Right hindlimb (tissue), 1 donor: ENCODE data around the gene POT1.

Experiments
- DNase-seq: peaks from one replicate; pipeline ENCODE4 v3.0.0-alpha.2; 2018

Gene POT1

DNA sequence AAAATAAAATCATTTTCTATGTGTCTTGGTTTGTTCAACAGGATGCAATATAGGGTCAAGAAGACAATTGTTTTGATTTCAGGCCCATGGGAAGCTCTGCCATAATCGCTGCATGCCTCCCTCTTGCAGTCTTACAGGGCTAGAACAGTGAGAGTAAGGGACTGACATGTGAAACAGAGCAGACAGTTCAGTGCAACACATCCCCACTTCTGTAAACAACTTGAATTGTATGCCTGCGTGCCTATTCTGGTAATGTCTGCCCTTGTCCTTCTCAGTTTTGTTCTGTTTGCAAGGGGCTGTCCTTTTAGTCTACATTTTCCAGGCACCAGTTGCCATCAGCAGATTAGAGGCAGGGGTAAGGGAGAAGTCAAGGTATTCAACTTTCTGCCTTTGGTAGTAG is 129.2 kb downstream of the POT1 start:
- no peak for DNase-seq

DNA sequence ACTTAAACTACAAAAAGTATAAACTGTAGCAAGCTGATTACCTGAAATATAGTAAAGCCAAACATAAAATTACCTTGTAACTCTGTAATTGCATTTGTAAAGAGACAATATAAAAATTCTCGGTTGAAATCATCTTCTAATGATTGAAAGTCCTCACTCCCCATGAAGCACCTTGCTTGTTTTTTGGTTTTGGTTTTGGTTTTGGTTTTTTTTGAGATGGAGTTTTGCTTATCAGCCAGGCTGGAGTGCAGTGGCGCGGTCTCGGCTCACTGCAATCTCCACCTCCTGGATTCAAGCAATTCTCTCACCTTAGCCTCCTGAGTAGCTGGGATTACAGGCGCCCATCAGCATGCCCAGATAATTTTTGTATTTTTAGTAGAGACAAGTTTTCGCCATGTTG is 130.2 kb downstream of the POT1 start:
- DNase-seq = no peak

DNA sequence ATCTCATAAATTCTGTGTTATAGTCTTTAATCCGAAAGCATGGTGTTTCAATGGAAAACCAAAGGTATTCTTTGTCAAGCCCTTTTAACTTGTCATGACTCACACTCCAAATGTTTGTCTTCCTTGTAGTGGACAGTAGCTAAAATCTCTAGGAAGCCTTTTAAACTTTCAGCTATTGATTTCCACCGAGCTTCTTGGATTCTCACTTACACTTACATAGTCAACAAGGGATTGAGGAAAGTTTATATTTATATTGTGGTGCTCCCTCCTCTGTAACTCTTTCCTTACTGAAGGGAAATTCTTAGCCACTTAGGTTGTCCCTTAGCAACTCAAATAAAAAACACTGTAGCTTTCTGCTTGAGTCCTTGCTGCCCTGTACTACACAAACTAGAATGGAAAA is 132.9 kb downstream of the POT1 start:
- no peak for DNase-seq

DNA sequence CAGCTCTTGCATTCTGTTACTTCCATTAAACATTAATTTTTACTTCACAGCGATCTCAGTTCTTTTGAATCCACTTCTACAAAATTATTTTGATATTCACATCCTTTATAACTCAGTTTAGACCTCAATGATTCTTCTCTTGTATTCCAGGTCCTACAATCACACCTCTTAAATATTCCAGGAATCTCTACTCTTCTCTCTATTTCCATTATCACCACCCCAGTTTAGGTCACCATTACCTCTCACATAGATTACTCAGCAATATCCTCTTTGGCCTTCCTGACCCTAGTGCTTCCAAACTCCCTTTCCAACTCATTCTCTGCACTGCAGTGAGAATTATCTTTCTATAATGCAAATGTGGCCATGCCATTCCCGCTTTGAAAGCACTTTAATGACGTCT is 136.9 kb downstream of the POT1 start:
- no peak for DNase-seq

DNA sequence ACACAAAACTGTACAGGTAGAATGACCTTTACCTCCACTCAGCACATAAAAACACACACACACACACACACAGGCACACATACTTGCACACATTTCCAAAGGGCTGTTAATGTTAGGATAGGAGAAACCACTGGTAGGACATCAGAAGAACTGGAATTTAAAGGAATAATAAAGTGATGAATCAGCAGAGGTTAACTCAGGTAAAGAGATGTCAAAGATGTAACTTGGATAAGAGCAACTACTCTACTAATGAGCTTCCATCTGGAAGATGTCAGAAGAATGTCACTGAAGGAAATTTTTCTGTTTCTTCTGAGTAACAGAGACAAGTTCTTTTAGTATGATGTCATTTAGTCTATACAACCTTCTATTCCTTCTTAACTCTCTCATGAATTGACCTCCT is 137.6 kb downstream of the POT1 start:
- no peak for DNase-seq

DNA sequence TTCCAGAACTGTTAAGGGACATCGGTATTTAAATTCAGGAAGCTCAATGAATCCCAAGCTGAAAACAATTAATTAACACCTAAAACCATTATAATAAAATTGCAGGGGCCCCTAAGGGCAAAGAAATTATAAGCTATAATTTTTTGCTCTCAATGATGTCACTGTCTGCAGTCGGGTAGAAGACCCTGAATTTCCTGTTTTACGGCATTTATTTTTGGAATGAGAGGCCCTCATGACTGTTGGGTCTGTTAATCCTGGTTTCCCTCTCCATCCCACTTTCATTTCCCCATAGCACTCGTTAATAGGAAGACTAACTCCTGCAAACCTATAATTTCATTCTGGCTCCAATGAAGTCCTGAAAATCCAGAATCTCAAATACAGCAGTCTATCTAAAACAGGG is 138.2 kb downstream of the POT1 start:
- no peak for DNase-seq

DNA sequence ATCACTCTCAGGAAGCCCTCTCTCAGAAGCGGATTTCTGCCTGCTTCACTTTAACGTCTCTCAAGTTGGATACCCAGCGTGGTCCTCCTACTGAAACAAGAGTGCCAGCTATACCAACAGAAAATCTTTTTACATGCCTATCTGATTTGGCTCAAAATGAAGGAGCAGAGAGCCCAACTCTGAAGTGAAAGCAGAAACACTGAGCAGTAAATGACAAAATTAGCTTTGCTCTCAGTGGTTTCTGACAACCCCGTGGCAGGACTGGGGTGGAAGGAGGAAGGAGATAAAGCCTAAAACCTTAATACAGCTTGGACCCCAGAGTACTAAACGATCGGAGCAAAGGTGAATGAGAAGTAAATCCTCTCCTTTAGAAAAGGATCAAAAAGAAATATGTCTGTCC is 139.0 kb downstream of the POT1 start:
- no peak for DNase-seq

DNA sequence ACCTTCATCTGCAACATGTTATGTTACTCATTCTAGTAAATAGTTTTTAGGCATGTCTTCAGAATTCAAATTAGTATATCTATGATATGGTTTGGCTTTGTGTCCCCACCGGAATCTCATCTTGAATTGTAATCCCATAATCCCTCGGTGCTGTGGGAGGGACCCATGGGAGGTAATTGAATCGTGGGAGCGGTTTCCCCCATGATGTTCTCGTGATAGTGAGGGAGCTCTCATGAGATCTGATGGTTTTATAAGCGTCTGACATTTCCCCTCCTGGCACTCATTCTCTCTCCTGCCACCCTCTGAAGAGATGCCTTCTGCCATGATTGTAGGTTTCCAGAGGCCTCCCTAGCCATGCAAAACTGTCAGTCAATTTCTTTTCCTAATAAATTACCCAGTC is 143.6 kb downstream of the POT1 start:
- DNase-seq = no peak

DNA sequence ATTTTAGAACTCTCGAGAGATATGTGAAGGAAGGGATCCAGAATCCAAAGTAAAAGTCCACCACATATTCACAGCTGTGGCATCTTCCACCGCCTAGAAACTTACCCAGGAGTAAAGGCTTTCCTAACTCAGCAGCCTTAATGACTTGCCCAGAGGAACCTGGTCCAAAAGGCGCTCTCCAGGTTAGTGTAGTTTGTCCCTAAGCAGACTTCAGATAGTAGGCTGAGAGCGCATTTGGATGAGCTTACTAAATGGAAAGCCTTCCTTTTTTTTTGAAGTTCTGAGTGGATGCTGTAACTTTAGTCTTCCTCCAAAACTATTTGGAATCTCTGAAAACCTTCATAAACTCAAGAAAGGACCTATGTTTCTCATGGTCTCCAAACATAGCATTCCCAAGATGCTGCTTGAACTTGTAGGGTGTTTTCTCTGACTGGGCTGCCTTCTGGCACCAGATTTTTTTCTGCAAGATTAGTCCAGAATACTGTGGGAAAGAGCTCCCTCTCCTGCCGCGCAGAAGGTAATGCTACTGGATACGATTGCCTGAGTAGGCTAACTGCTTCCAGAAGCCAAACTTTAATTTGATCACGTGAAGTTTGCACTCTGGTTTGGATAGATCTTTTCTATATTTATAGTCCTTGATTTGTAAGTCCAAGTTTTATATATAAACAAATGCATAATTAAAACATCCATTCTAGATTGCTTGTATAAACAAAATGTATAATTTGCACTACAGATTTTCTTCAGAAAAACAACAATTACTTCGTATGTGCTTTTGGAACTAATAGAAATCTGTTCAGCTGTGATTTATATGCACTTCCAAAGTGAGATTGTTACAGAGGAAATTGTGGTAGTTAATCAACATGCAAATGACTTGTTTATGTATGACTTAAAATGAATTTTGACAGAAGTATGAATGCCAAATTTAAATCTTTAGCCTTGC is 144.5 kb downstream of the POT1 start:
- peak; percentile 53 for DNase-seq

DNA sequence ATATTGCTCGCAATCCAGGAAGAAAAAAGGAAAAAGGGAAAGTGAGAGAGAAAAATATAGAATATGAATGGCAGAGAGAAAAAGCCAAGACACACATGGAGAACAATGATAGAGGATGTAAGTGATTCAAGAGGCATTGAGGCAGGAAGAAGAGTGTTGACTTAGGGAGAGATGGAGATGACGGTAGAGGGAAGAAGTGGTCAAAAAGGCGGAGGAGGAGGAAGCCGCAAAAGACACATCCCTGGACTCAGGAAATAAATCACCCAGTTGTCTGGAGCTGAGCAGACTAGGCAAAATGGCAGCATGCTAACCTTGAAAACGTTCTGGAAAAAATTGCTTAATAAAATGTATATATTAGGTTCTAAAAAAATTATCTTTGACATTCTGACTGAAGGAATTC is 146.4 kb downstream of the POT1 start:
- no peak for DNase-seq

DNA sequence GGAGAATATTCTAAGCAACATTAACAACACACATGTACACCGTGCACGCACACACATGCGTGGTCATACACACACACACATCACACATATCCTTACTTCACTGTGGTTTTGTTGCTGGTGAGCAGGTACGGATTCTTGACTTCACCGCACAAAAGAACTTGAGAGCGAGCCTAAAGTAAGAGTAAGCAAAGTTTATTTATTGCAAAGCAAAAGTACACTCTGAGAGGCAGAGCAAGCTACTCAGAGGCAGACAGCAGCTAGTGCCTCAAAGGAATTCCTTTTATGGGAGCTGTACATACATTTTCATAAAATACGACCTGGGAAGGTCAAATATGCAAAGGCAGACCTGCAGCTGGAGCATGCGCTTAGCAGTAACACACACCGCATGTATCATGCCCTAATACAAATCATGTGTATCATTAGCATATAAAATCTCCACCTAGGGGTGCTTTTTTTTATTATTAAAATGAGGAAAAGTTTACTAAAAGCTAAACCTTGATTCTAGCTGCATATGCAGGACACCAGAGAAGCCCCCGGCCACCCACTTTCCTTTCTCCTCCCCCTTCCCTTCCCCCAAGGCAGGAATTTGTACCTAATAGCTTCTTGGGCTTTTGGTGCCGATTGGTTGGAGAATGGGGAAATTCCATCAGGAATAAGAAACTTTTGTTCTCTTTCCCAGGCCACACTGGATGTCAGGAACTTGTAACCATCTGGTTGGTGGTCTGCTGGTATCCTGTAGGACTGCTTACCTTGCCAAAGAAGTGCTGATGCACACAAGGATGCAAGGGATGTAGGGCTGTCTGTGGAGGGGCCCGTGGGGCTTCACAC is 147.5 kb downstream of the POT1 start:
- no peak for DNase-seq

DNA sequence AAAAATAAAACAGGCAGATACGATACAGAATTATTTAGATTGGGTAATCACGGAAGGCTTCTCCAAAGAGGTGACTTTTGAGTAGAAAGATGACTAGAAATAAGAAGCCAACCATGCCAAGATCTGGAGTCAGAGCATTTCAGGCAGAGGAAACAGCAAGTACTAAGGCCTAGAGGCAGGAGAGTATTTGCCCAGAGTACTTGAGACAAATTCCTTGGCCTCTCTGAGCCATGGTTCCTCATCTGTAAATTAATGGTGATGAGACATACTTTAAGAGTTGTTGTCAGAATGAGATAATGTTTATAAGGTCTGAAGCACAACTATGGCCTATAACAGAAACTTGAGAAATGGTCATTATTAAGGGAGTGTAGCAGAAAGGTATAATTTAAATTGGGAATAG is 148.2 kb downstream of the POT1 start:
- DNase-seq = no peak

DNA sequence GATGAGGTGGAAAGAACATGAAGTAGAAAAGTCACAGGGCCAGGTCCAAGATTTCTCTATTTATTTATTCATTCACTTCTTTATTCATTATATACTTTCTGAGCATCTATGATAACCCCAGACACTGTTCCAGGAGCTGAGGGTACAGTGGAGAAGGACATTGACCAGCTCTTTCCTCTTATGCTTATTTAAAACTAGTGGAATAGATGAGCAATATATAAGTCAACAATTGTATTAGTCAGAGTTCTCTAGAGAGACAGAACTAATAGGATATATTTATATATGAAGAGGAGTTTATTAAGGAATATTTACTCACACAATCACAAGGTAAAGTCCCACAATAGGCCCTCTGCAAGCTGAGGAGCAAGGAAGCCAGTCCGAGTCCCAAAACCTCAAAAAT is 149.0 kb downstream of the POT1 start:
- DNase-seq = no peak

DNA sequence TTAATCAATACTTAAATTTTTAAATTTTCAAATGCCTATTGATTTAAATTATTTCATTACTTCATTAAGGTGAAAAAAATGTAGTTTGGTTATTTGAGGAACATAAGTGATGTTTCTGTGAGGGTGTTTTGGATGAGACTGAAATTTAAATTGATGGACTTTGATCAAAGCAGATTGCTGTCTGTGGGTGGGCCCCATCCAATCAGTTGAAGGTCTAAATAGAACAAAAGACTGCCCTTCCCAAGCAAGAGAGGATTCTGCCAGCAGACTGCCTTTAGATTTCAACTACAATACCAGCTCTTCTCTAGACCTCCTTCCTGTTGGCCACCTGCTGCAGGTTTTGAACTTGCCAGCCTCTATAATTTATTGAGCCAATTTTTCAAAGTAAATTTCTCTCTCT is 149.6 kb downstream of the POT1 start:
- no peak for DNase-seq

DNA sequence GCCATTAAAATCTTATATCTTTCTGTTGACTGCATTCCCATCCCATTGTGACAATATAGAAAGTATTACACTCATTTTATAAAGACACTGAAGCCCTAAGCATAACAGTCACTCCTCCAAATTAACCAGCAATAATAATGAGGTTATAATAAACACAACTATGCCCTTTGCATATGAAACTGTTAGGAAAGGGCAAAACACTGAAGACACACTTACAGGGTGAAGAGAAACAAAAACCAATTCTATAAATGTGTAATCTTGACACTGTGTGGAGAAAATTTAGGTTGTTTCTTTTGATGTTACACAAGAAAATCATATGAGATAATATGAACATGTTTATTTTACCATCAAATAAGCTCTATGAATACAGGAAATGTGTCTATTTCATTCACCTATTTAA is 150.0 kb downstream of the POT1 start:
- DNase-seq = no peak

DNA sequence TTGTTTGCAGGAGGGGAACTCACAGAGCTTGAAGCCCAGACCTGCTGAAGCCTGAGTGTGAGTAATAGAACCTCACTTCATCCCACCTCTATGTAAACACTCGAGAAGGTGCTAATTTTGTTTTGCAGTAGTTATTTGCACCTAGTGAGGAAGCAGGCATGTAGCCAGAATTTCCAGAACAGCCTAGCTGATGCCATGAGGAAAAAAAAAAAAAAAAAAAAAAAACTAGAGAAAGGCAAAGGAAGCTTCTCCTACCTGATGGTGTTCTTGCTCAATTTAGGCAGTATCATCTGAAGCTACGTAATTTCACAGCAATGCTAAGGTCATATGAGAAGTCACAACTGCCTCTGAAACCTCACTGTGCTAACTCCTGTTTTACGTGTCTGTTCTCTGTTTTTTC is 150.4 kb downstream of the POT1 start:
- DNase-seq = no peak

DNA sequence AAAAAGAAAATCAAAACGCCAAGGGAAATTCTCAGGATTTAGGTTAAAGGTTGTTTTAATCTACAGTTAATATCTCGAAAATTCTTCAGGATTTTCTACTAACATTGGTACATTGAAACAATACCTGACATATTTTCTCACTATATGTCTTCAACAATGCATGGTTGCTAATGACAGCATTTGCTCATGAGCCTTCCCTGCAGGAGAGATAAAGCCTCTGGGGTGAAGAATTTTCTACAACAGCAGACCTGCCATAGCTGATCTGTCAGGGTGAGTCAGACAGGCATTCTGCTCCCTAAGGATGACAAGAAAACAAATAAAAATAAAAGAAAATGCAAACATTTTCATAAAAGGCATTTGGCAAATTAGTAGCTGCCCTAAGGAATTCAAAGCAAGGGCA is 152.4 kb downstream of the POT1 start:
- DNase-seq = no peak

DNA sequence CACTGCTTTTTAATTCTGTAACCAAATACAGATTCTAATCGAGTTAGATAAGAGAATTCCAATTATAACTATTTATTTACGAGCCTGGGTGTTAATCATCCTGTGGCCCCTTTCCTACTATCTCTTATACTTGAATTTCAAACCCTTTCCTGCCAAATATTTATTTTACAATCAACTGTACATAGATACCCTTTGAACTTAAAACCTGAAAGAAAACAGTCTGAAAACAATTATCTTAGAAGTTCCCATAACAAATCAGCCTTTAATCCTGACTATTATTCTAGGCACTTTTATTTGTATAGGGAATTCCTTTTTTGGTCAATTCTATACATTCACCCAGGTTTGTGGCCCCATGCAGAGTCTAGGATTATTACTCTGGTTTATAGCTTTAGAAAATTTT is 153.5 kb downstream of the POT1 start:
- DNase-seq = no peak

DNA sequence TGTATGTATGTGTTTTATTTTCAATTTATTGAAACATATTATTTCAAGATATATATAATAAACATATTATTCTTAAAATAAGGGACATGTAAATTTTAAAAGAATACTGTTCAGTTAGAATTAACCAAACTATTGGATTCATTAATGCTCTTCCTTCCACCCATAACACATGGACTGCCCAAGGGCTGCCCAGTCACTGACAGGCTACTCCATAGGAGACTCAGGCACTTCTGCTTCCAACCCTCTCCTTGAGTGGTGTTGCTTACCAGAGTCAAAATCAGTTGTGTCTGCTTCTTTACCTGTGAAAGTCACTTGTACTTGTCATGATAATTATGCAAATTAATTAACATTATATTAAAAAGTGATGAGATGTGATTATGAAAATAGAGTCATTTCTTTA is 154.2 kb downstream of the POT1 start:
- DNase-seq = no peak

DNA sequence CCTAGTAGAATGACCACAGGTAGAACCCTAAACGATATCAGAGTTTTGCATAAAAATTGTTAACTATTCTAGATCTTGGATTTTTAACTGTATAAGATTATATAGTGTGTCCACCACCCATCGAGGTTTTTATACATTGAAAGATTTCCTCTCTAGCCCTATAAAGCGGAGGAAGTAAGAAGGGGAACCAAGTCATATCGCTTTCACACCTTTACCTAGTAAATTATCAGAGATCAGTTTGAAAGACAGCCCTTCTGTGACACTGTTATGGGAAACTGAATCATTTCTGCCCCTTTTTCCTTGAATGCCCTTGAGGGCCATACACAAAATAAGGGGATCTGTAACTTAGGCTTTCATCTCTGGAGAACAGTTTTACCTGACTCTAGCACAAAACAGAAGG is 155.7 kb downstream of the POT1 start:
- DNase-seq = no peak

DNA sequence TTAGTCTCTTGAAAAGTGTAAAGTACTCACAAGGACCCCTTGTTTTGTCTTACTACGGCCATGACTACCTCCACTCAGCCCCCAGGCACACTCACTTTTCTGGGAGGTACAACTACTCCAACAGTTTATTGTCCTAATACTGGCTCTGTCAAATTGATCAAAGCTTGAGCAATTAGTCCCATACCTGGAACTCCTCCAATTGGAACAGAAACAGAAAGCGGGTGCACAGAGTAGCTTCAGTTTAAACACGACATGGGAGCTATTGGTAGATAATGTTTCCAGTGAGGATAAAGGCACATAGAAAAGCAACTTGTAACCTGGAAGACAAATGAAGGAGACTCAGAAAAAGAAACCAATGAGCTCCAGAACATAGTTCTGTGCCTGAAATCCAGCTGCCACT is 156.3 kb downstream of the POT1 start:
- no peak for DNase-seq
